Caki2 (cell line): Measurements from ENCODE around the gene GSDMA. TPM values are rescaled to one million over a fixed set of nuclear protein-coding genes. Genes with fewer than 3 reads are reported as not detected.
"Not testable (repeated sequence)": the region's sequence is repeated elsewhere in the genome, so short reads cannot be mapped to it uniquely, and the experiment has no call there.

ENCODE experiments used
- DNase-seq: peaks from one replicate; pipeline ENCODE4 v3.0.0-alpha.2; 2015; ENCODE audit warnings: low read depth
- in situ Hi-C: cut with HindIII; loops from 2 replicates; pipeline ENCODE4 v1.10.0; 2016; ENCODE audit warnings: low sequenced_read_pairs, low pct_unique_long_range_greater_than_20kb, mixed read lengths
- total RNA-seq: library from RNA; depleted of rRNA; stranded (reverse); fragments of >200 nt; shearing (Covaris generic); gene quantifications from 2 replicates; pipeline ENCODE4 v1.2.3, GENCODE V29; 2014; ENCODE audit warnings: low replicate concordance

Gene GSDMA
- total RNA-seq, 1 experiment from 2014 or later, result not detected

GRCh38 chr17:39979893-39980350 lies 17.1 kb downstream of the GSDMA start:
- DNase-seq, result no peak
- in situ Hi-C loops, result no loop called here

- peak; percentile 100 for DNase-seq
- in situ Hi-C loops, result no loop called here
Measured at GRCh38 chr17:39980351-39981206, 17.8 kb downstream of the GSDMA start, which contains the start of gene PSMD3. Gene PSMD3 (plus strand): TSS chr17:39980807. CDS start chr17:39980971, 164 bp downstream.

GRCh38 chr17:39981207-39981741 lies 18.5 kb downstream of the GSDMA start:
- no peak for DNase-seq
- in situ Hi-C loops, result no loop called here

GRCh38 chr17:39981766-39982375 lies 19.1 kb downstream of the GSDMA start:
- in situ Hi-C loops, result no loop called here
- DNase-seq, result no peak

GRCh38 chr17:39988206-39988810 lies 25.5 kb downstream of the GSDMA start:
- in situ Hi-C loops, result no loop called here
- no peak for DNase-seq

GRCh38 chr17:39994448-39994847 lies 31.6 kb downstream of the GSDMA start:
- DNase-seq, result no peak
- in situ Hi-C loops, result no loop called here

- DNase-seq, result no peak
- in situ Hi-C loops, result no loop called here
Measured at GRCh38 chr17:39995438-39995837, 32.6 kb downstream of the GSDMA start.

GRCh38 chr17:39996162-39996561 lies 33.4 kb downstream of the GSDMA start:
- DNase-seq, result no peak
- in situ Hi-C loops, result no loop called here

- in situ Hi-C loops, result no loop called here
- DNase-seq, result no peak
Measured at GRCh38 chr17:39996800-39997199, 34.0 kb downstream of the GSDMA start.

- in situ Hi-C loops, result no loop called here
- DNase-seq, result no peak
Measured at GRCh38 chr17:39997543-39997942, 34.7 kb downstream of the GSDMA start.

- DNase-seq, result no peak
- in situ Hi-C loops, result no loop called here
Measured at GRCh38 chr17:39999067-39999466, 36.3 kb downstream of the GSDMA start.

- no peak for DNase-seq
- in situ Hi-C loops, result no loop called here
Measured at GRCh38 chr17:40000161-40000560, 37.4 kb downstream of the GSDMA start.

GRCh38 chr17:40001335-40001734 lies 38.5 kb downstream of the GSDMA start:
- DNase-seq, in situ Hi-C loops: not testable (repeated sequence)

GRCh38 chr17:40004072-40004471 lies 41.3 kb downstream of the GSDMA start:
- no peak for DNase-seq
- in situ Hi-C loops, result no loop called here

- no peak for DNase-seq
- in situ Hi-C loops, result no loop called here
Measured at GRCh38 chr17:40004712-40005111, 41.9 kb downstream of the GSDMA start.

- no peak for DNase-seq
- in situ Hi-C loops, result no loop called here
Measured at GRCh38 chr17:40005520-40005919, 42.7 kb downstream of the GSDMA start.

GRCh38 chr17:40010946-40011500 lies 48.2 kb downstream of the GSDMA start:
- DNase-seq, in situ Hi-C loops: not testable (repeated sequence)

- DNase-seq, in situ Hi-C loops: not testable (repeated sequence)
Measured at GRCh38 chr17:40012017-40012647, 49.3 kb downstream of the GSDMA start.
